Measurements from ENCODE around the gene MFN2. TPM values are rescaled to one million over a fixed set of nuclear protein-coding genes. Genes with fewer than 3 reads are reported as not detected.
"Not testable (repeated sequence)": the region's sequence is repeated elsewhere in the genome, so short reads cannot be mapped to it uniquely, and the experiment has no call there.

MFN2 gene
- total RNA-seq, 4 donors from 2014 or later: 80.0 to 131 (median 111) TPM

- H3K4me3 ChIP-seq (replicated peaks in 1 of 3): no peak overlapping the region
- peaks cover 7 to 21% of the 10 kb centered on the region in 2 donors for H3K36me3 ChIP-seq
- WGBS, 2 donors: 86 to 90% methylated on average over 11 to 20 of the region's 20 CpGs
- H3K9me3 ChIP-seq: no peaks in the 10 kb centered on the region
- H3K27ac ChIP-seq: no peak overlapping the region
- H3K27me3 ChIP-seq: no peaks in the 10 kb centered on the region
- peaks cover 0 to 10% of the 10 kb centered on the region in 2 donors for H3K4me1 ChIP-seq
- peak in 4 of 6 experiments; percentile 24 to 52 (median 42) for TF ChIP-seq CTCF (IDR thresholded peaks at IDR 0.05)
- TF ChIP-seq POLR2A (IDR thresholded peaks at IDR 0.05): no peak
- intact Hi-C loops (cut with DNase I): no loop called here
- DNase-seq: peak; percentile 41 to 46
These were observed 51.1 kb downstream of the MFN2 start for GRCh38 chr1:12031039-12031980.

GRCh38 chr1:12032161-12032621 is 51.9 kb downstream of the MFN2 start:
- peaks cover 0 to 10% of the 10 kb centered on the region in 2 donors for H3K4me1 ChIP-seq
- peaks cover 7 to 21% of the 10 kb centered on the region in 2 donors for H3K36me3 ChIP-seq
- DNase-seq: no peak
- H3K4me3 ChIP-seq (replicated peaks in 1 of 3): no peak overlapping the region
- WGBS, 2 donors: 85 to 92% methylated on average over 10 of the region's 10 CpGs
- no peak overlapping the region for H3K27ac ChIP-seq
- no peaks in the 10 kb centered on the region for H3K27me3 ChIP-seq
- TF ChIP-seq POLR2A (IDR thresholded peaks at IDR 0.05): no peak
- no peak for TF ChIP-seq CTCF (IDR thresholded peaks at IDR 0.05)
- no peaks in the 10 kb centered on the region for H3K9me3 ChIP-seq
- intact Hi-C loops (cut with DNase I): no loop called here

GRCh38 chr1:12033441-12033840 is 53.2 kb downstream of the MFN2 start:
- H3K4me3 ChIP-seq (replicated peaks in 1 of 3); H3K27me3 ChIP-seq; intact Hi-C loops (cut with DNase I); DNase-seq; H3K4me1 ChIP-seq; H3K9me3 ChIP-seq; H3K27ac ChIP-seq: not testable (repeated sequence)
- WGBS, 2 donors: 93 to 94% methylated on average over 5 of the region's 5 CpGs
- H3K36me3 ChIP-seq: peaks cover 7 to 14% of the 10 kb centered on the region in 2 donors

GRCh38 chr1:12034381-12034801 is 54.1 kb downstream of the MFN2 start:
- Histone ChIP-seq H3K9me3 (no peaks in the 10 kb centered on the region), H3K4me1 (peaks cover 0 to 10% of the 10 kb centered on the region in 2 donors), H3K27ac (peak overlapping the region in 1 of 3 donors; percentile 36), H3K36me3 (peaks cover 7 to 8% of the 10 kb centered on the region in 2 donors), H3K4me3 (replicated peaks in 1 of 3) (no peak overlapping the region), H3K27me3 (no peaks in the 10 kb centered on the region)
- 62 to 76% methylated on average over 7 of the region's 7 CpGs for WGBS, 2 donors
- TF ChIP-seq POLR2A (IDR thresholded peaks at IDR 0.05) (no peak), CTCF (IDR thresholded peaks at IDR 0.05) (no peak)
- intact Hi-C loops (cut with DNase I): no loop called here
- DNase-seq: peak; percentile 71 to 75

- Histone ChIP-seq H3K9me3 (no peaks in the 10 kb centered on the region), H3K36me3 (peaks cover 0 to 5% of the 10 kb centered on the region in 2 donors), H3K4me3 (replicated peaks in 1 of 3) (no peak overlapping the region), H3K4me1 (peaks cover 0 to 16% of the 10 kb centered on the region in 2 donors), H3K27me3 (no peaks in the 10 kb centered on the region), H3K27ac (no peak overlapping the region)
- 67 to 86% methylated on average over 4 of the region's 4 CpGs for WGBS, 2 donors
- DNase-seq: no peak
- intact Hi-C loops (cut with DNase I): no loop called here
- TF ChIP-seq CTCF (IDR thresholded peaks at IDR 0.05) (no peak), POLR2A (IDR thresholded peaks at IDR 0.05) (no peak)
These were observed 55.1 kb downstream of the MFN2 start for GRCh38 chr1:12035312-12035711.
